Activated T-cell treated with anti-CD3 and anti-CD28 coated beads, Interleukin-2, amount 50 U/mL, for 4 hours (primary cell): Measurements from ENCODE around the gene MYO1B. TPM values are rescaled to one million over a fixed set of nuclear protein-coding genes. Genes with fewer than 3 reads are reported as not detected.

Source experiments
- ATAC-seq, 2 donors: fragments of 200-7000 bp; cut with Tn5 transposase; one replicate each; pipeline ENCODE4 v1.10.0; 2021
- DNase-seq: peaks from one replicate; pipeline ENCODE4 v3.0.0-alpha.2; 2020
- H3K27me3 Mint-ChIP-seq: one replicate; pipeline ENCODE4 v1.8.0; 2021; ENCODE audit warnings: low read depth, mixed read lengths
- H3K36me3 Mint-ChIP-seq: one replicate; pipeline ENCODE4 v1.8.0; 2022; ENCODE audit warnings: mixed read lengths; ENCODE audit not compliant: insufficient read depth
- H3K4me1 Mint-ChIP-seq: one replicate; pipeline ENCODE4 v1.8.0; 2021; ENCODE audit warnings: low read depth, mixed read lengths
- H3K4me3 Mint-ChIP-seq: one replicate; pipeline ENCODE4 v1.8.0; 2021; ENCODE audit warnings: mild to moderate bottlenecking, moderate library complexity, mixed read lengths
- H3K9me3 Mint-ChIP-seq: one replicate; pipeline ENCODE4 v1.8.0; 2021; ENCODE audit warnings: mixed read lengths
- total RNA-seq, 3 donors: library from RNA; stranded (reverse); gene quantifications; one replicate each; pipeline ENCODE4 v1.2.1, GENCODE V29; 2021

Gene MYO1B
- total RNA-seq, 3 donors from 2014 or later, result 11.0 to 16.6 (median 11.4) TPM

- Mint-ChIP-seq H3K9me3 (no peaks in the 10 kb centered on the region), H3K4me3 (no peak overlapping the region), H3K36me3 (no peaks in the 10 kb centered on the region), H3K27me3 (no peaks in the 10 kb centered on the region), H3K4me1 (no peaks in the 10 kb centered on the region)
- ATAC-seq (no peak), DNase-seq (no peak)
Observed at GRCh38 chr2:191470306-191470705, 225.1 kb downstream of the MYO1B start.

- Mint-ChIP-seq H3K4me1 (no peaks in the 10 kb centered on the region), H3K4me3 (no peak overlapping the region), H3K9me3 (no peaks in the 10 kb centered on the region), H3K36me3 (no peaks in the 10 kb centered on the region), H3K27me3 (peaks cover 3% of the 10 kb centered on the region)
- ATAC-seq (no peak), DNase-seq (no peak)
Observed at GRCh38 chr2:191474464-191474863, 229.3 kb downstream of the MYO1B start.

Other genes starting within 250 kb of the MYO1B start
- 100 to 1,000 TPM; 222 to 278 (median 268) TPM for gene STAT1, start 231.2 kb upstream of the MYO1B start, total RNA-seq
- gene STAT4, start 94.4 kb upstream of the MYO1B start, total RNA-seq, result 10 to 100 TPM; 46.0 to 71.7 (median 69.5) TPM